HG03095 (cell line): ENCODE results near the gene ASH1L.
"Not testable (repeated sequence)": the region's sequence is repeated elsewhere in the genome, so short reads cannot be mapped to it uniquely, and the experiment has no call there.

Source experiments
- ATAC-seq: cut with Tn5 transposase; IDR thresholded peaks from one replicate; pipeline ENCODE4 v1.9.1; 2021; ENCODE audit warnings: moderate library complexity; ENCODE audit not compliant: unreplicated experiment

The ASH1L gene

DNA sequence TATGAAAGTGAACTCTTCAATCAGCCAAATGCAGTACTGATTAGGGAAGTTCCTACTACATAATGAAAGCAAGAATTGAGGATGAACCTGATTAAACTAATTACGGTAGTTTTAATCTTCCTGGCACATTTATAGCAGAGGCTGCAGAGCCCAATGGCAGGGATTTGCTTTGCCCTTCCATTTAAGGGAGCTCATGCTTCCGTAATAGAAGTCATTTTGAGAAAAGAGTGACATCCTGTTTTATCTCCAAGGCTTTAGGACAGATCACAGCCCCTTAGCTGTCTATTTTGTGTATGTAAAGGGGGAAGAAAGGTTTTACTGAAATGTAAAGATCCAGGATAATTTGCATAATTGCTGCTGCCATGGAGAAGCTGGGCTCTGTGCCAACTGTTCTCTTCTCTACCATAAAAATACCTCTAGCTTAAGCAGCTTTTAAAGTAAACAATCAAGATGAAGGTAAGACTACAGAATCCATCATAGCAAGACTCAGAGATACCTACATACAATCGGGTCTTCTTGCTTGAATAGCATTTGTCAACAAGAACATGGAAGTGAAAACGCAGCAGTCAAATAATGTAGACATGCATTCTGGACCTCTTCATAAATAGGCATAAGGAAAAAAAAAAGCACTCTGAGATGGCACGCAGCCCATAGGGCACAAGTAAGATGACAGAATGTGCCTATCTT is 62.5 kb downstream of the ASH1L start:
- ATAC-seq: no peak

DNA sequence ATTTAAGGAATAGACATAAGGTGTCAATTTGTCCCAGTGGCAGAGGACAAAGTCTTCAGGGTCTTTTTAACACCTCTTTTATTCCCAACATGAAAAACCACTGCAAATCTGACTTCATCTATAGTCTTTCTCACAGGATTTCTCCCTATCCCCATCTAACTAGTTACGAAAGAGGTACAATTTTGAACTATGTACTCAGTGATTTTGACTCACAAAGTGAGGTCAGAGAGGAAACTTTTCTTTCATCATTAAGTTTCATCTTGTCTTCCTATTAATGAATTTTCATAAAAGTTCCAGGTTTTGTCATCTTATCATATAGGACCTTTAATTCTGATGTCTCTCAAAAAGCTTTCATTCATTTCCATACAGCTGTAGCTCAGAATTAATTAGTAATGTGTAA is 63.3 kb downstream of the ASH1L start:
- no peak for ATAC-seq

DNA sequence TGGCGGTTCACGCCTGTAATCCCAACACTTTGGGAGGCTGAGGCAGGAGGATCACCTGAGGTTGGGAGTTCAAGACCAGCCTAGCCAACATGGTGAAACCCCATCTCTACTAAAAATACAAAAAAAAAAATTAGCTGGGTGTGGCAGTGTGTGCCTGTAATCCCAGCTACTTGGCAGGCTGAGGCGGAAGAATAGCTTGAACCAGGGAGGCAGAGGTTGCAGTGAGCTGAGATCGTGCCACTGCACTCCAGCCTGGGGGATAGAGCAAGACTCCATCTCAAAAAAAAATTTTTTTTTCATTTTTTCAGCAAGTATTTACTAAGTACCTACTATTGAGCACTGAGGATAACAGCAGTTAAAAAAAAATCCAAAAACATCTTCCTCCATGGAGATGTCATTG is 69.0 kb downstream of the ASH1L start:
- ATAC-seq: not testable (repeated sequence)

DNA sequence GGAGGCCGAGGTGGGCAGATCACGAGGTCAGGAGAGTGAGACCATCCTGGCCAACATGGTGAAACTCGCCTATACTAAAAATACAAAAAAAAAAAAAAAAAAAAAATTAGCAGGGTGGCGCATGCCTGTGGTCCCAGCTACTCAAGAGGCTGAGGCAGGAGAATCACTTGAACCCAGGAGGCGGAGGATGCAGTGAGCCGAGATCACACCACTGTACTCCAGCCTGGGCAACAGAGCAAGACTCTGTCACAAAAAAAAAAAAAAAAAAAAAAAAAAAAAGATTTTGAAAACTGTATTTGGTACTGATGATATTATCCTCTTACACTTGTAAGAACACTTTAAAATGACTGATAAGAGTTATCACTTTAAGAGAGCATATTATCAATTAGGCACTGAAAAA is 74.2 kb downstream of the ASH1L start:
- ATAC-seq: not testable (repeated sequence)

DNA sequence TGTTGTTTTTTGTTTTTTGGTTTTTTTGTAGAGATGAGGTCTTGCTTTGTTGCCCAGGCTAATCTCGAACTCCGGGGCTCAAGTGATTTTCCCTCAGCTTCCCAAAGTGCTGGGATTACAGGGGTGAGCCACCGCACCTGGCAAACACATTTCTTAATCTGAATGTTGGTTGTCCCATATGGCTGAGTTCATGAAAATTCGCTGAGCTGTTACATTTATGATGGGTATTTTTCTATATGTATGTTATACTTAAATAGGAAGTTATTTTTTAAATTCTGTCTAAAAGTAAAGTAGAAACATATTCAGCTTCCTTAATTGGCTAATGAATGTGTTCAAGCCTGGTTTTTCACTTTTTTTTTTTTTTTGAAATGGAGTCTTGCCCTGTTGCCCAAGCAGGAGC is 75.1 kb downstream of the ASH1L start:
- no peak for ATAC-seq

DNA sequence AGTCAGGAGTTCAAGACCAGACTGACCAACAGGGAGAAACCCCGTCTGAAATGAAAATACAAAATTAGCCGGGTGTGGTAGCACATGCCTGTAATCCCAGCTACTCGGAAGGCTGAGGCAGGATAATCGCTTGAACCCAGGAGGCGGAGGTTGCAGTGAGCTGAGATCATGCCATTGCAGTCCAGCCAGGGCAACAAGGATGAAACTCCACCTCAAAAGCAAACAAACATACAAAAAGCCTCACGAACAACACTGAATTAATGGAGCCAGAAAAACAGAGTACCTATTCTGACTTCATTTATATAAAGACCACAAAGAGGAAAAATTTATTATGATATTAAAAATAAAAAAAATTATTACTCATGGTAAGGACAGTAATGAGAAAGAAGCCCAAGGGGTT is 75.7 kb downstream of the ASH1L start:
- not testable (repeated sequence) for ATAC-seq

DNA sequence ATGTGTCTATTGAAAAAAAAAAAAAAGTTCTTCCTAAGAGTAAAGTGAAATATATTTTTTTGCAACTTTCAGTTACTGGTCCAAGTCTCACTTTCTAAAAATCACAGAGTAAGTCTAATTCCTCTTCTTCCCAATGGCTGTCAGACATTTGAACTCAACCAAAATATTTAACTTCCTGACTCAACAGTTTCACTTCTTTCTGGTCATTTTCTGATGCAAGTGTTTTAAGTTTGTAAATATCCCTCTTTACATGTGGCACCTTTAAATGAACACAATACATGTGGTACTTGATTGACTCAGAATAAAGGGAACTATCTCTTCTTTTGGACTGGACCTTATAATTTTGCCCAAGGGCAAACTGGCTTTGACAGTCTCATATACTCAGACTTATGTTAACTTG is 76.7 kb downstream of the ASH1L start:
- ATAC-seq: no peak

DNA sequence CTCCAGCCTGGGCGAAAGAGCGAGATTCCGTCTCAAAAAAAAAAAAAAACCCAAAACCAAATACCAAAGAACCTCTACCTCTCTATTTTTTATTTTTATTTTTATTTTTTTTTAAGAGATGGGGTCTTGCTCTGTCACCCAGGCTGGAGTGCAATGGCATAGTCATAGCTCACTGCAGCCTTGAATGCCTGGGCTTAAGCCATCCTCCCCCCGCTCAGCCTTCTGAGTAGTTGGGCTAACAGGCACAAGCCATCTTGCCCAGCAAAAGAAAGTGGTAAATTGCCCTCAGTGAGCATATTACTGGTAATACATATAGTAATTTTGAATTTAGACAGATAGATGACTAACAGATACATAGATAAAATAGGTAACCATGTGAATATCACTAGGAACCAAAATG is 77.4 kb downstream of the ASH1L start:
- no peak for ATAC-seq

DNA sequence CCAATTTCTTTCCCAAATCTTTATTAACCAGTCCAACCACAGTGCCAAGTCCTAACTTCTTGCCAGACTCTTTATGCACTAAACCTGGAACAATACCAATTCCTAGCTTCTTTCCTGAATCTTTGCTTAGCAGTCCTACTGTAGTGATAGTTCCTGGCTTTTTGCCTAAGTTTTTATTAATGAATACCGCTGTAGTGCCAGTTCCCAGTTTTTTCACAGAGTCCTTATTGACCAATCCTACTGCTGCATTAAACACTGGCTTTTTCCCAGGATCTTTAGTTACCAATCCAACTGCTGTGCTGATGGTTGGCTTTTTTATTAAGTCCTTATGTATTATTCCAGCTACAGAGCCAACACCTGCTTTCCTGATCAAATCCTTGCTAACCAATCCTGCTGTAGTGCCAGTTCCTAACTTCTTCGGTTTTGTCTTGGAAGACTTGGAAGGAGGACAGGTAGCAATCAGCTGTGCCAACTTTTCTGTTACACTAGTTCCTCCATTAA is 80.8 kb downstream of the ASH1L start:
- ATAC-seq: no peak

DNA sequence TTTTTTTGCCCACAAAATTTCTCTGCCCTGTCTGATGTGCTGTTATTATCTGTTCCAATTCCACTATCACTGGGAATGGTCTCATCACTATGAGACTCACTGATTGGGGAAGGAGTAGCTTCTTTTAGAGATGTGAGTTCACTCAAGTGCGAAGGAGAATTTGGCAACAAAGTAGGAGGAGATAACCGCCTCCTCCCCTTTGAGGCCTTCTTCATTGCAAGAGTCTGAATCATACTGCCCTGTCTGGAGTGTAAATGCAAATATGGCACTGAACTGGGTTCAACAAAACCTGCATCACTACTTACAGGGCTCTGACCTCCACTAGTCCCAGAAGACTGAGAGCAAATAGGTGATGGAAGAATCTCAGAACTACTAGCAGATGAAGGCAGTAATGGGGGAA is 83.4 kb downstream of the ASH1L start:
- no peak for ATAC-seq

DNA sequence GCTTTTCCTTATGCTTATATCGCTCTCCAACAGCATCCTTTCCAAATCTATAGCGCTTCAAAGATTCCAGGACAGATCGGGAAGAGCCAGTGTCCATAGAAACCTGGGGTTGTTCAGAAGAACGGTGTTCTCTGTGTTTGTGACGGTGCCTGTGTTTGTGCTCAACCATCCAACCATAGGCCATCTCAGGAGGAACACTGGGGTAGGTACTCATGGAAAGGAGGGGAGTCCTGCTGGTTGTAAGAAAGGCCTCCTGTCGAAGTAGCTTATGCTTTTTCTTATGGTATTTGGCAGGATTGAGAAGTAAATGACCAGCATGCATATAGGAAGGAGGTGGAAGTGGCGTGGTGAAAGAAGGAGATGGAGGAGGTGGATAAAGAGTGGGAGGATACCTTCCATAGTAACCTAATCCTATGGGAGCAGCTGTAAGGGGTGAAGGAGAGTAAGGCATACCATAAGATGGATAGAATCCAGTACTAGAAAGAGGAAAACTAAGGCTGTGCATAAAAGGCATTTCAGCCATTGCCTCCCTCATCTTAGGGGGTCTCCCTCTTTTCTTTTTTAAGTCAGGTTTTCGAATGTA is 84.2 kb downstream of the ASH1L start:
- no peak for ATAC-seq

DNA sequence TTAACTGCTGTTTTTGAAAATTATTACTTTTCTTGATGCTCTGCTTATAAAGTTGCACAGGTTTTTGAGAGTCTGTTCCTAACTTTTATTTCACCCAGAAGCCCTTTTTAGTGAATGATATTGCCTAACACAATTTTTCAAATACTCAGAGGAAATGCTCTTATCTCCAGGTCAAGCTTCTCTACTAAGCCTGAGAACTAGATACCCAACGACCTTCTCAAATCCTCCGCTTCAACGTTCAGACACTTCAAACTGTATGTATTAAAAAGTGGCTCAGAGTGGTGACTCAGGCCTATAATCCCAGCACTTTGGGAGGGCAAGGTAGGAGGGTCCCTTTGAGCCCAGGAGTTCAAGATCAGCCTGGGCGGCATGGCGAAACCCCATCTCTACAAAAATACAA is 88.5 kb downstream of the ASH1L start:
- ATAC-seq: no peak

DNA sequence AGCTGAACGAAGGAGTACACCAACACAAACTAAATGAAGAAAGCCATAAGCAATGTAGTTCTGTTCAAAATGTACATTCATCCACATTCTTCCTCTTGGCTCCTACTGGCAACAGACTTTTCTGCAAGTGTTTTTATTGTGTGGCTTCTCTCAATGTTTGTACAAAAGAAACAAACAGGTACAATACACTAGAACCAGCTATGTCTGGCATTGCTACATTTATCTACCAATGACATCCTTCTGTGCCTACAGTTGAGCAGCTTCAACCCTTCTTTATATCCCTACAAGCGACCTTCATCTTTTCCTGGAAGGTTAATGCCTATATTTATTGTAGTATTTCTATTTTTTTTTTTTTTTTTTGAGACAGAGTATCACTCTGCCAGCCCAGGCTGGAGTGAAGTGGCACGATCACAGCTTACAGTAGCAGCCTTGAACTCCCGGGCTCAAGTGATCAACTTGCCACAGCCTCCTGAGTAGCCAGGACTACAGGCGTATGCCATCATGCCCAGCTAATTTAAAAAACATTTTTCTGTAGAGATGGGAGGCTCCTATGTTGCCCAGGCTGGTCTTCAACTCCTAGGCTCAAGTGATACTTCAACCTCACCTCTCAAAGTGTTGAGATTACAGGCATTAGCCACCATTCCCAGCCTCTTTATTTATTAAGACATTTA is 89.3 kb downstream of the ASH1L start:
- ATAC-seq: no peak

DNA sequence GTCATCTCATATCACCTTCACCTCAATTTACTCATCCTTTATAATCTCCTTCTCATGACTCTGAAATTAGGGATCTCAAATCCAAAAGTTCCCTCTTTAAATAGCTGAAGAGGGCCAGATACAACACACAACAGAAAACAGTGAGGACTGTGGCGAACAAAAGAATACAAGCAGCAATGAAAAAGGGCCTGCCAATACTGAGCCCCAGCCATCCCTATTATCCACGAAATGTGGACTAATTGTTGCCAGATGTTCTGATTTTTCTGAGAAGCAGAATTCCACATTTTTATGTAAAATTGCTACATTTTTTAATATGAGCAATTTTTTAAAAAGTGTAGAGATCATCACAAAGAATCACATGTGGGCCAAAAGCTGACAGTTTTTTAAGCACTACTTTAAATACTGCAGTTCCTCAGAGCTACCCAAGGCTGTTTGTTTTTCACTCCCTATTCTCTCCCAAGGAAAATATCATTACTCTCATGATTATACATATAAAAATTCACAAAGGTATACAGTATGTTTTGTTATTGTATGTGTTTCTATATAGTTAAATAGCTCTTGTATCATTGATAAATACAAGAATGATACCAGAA is 90.0 kb downstream of the ASH1L start:
- ATAC-seq: no peak

DNA sequence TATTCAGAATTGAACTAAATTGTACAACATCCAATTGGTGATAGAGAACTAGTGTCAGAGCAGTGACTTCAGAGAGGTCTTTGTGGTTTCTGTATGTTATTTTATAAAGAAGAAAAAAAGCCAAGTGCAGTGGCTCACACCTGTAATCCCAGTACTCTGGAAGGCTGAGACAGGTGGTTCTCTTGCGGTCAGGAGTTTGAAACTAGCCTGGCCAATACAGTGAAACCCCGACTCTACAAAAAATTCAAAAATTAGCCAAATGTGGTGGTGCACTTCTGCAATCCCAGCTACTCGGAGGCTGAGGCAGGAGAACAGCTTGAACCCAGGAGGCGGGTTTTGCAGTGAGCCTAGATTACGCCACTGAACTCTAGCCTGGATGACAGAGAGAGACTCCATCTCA is 90.7 kb downstream of the ASH1L start:
- ATAC-seq: no peak

DNA sequence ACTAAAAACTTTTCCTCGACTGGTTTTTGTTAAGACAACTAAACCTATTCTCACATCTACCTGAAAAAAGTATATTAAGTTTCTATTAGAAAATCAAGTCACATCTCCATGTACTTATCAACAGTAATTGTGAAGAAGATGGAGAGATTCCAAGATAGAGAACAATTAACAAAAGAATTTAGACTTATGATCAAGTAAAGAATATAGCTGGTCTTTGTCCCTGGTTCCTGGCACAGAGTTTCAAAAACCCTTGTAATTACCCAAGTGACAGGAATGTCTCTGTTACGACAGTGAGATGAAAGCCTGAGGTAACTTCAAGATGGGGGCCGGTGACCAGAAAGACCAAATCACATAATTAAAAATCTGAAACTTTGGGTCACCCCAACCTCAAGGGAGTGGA is 91.6 kb downstream of the ASH1L start:
- no peak for ATAC-seq

DNA sequence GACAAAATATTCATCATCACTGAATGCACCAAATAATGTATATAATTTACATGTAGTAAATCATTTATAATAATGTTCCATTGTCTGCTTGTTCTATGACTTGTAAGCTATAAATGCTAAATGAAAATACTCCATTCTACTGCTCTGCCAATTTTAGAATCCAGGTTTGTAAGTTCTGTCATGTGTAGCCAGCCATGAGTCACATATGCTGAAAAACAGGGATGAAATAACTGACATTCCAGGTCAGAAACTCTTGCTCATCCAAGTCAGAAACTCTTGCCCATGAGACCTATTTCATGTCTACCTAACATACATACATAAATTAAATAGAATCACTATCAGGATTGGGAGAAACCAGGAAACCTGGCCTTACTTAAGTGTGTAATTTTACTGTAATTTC is 95.6 kb downstream of the ASH1L start:
- no peak for ATAC-seq

DNA sequence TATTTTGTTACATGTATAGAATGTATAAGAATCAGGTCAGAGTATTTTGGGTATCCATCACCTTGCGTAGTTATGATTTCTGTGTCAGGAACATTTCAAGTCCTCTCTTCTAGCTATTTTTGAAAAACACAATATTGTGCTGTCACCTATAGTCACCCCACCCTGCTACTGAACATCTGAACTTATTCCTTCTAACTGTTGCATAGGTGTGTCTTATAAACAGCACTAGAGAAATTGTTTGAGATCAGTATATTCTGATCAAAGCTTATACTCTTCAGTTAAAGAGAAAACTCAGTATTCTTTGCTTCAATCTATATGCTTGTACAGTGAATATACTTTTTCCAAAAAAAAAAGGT is 96.0 kb downstream of the ASH1L start:
- ATAC-seq: no peak

DNA sequence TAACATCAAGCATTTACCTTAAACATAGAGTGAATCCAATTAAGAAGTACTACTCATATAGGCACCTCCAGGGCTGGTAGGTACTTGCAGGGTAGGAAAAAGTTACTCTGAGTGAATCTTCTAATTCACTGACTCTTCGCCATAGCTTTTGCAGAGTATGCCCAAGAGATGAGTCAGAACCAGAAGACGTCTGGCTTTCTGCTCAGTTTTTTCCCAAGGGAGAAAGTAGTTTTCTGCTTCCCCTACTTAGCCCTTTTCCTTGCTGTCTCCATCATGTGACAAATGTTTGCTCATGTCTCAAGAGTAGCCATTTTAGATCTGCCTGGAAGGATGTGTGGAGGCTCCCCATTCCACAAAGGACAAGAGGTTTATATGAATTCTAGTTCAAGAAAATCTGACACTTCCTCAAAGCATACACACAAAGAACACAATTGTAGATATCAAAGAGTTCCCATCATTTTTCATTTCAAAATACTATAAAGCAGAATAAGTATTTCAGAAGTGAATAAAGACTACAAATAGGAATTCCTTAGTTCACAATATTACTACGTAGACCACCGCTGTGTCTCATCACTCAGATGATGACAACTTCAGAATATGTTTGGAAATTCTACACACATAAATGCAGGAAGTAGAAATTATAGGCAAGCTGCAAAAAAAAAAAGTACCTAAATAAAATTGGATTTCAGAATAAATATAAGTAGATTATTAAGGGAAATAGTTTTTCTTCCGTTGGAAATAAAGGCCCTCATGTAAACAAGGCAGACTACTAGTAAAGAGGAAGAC is 98.5 kb downstream of the ASH1L start:
- ATAC-seq: no peak

DNA sequence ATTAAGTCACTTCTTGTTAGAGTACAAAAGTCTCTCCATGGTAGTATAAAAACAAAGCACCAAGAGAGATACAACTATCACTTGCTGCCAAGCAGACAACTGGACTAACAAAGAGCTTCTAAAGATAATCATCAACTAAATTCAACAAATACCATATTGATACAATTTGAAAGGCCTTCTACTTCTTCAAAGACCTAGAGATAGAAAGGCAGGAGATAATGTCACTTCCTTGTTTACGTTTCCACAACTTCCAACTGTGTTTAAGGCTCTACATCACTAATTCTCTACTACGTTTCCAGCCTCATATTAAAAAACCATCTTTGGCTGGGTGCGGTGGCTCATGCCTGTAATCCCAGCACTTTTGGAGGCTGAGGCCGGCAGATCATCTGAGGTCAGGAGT is 104.5 kb downstream of the ASH1L start:
- ATAC-seq: no peak

DNA sequence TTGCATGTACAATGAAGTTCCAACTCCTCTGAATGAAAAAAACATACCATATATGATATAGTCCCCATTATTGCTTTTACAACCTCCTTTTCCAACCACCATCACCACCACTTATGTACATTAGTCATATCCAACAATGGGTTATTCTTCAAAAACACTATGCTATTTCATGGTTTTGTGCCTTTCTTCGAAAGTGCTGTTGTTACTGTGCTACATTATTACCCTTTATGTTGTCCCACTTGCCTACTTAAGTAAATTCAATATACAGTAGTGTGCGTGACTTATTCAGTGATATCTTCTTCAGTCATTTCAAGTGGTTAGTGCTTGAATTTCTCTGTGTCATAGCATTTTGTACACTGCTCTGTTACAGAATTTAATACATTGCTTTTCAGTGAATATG is 105.3 kb downstream of the ASH1L start:
- ATAC-seq: no peak
